CD14-positive monocyte (primary cell): ENCODE measurements around the gene FBXO15. TPM values are rescaled to one million over a fixed set of nuclear protein-coding genes. Genes with fewer than 3 reads are reported as not detected.

Experiments
- DNase-seq, 3 donors: peaks; one replicate each; pipeline ENCODE4 v3.0.0-alpha.2; 2011 to 2022
- H2AFZ ChIP-seq: 2 replicates; pipeline ENCODE4 v1.6.0; 2012; ENCODE audit warnings: mild to moderate bottlenecking, low read depth, low read length, inconsistent platforms; ENCODE audit not compliant: insufficient read depth, poor library complexity, severe bottlenecking
- H3K27ac ChIP-seq, 2 donors: 1 replicate in 1 of 2; 2 replicates in 1 of 2; pipeline ENCODE4 v1.5.1; 2012 to 2013; ENCODE audit warnings: low read length in 2 of 2, control low read depth in 1 of 2, inconsistent platforms in 1 of 2, low read depth in 1 of 2, mild to moderate bottlenecking in 1 of 2
- H3K27me3 ChIP-seq, 2 donors: one replicate each; pipeline versions ENCODE4 v1.6.0 to v1.6.1; 2011 to 2013; ENCODE audit warnings: low read length in 2 of 2; ENCODE audit not compliant: control insufficient read depth in 2 of 2, insufficient read depth in 2 of 2
- H3K36me3 ChIP-seq, 2 donors: replicated peaks in 1 of 2; 1 replicate in 1 of 2; 2 replicates in 1 of 2; pipeline versions ENCODE4 v1.5.1 to v1.6.1; 2012 to 2013; ENCODE audit warnings: low read length in 2 of 2, control low read depth in 1 of 2, inconsistent platforms in 1 of 2, mild to moderate bottlenecking in 1 of 2; ENCODE audit not compliant: insufficient read depth in 2 of 2, control insufficient read depth in 1 of 2
- H3K4me1 ChIP-seq, 2 donors: 1 replicate in 1 of 2; 2 replicates in 1 of 2; pipeline versions ENCODE4 v1.5.1 to v1.6.1; 2012 to 2013; ENCODE audit warnings: low read length in 2 of 2, control low read depth in 1 of 2, inconsistent platforms in 1 of 2, mild to moderate bottlenecking in 1 of 2, moderate library complexity in 1 of 2; ENCODE audit not compliant: insufficient read depth in 2 of 2, control insufficient read depth in 1 of 2
- H3K4me2 ChIP-seq: replicated peaks from 2 replicates; pipeline ENCODE3; 2012; ENCODE audit warnings: low read length, moderate library complexity, mild to moderate bottlenecking; ENCODE audit not compliant: poor library complexity, severe bottlenecking; ENCODE audit errors: extremely low read depth
- H3K4me3 ChIP-seq, 3 experiments: fragments of 200-600 bp in 1 of 3; sonication (generic) in 1 of 3; replicated peaks in 1 of 3; 1 replicate in 2 of 3; 2 replicates in 1 of 3; pipeline ENCODE4 v1.5.1; 2011 to 2013; ENCODE audit warnings: low read length in 3 of 3, mild to moderate bottlenecking in 3 of 3, control low read depth in 2 of 3, low read depth in 2 of 3, inconsistent platforms in 1 of 3, moderate library complexity in 1 of 3
- H3K79me2 ChIP-seq: 2 replicates; pipeline ENCODE4 v1.6.0; 2012; ENCODE audit warnings: mild to moderate bottlenecking, control low read depth, inconsistent platforms, low read length, moderate library complexity; ENCODE audit not compliant: insufficient read depth
- H3K9ac ChIP-seq: 2 replicates; pipeline ENCODE4 v1.6.0; 2017; ENCODE audit warnings: low read length, mild to moderate bottlenecking; ENCODE audit not compliant: insufficient read depth, poor library complexity, severe bottlenecking
- H3K9me3 ChIP-seq, 2 donors: replicated peaks in 1 of 2; 1 replicate in 1 of 2; 2 replicates in 1 of 2; pipeline versions ENCODE4 v1.5.1 to v1.6.1; 2012 to 2013; ENCODE audit warnings: low read length in 2 of 2, control low read depth in 1 of 2; ENCODE audit not compliant: control insufficient read depth in 1 of 2, insufficient read depth in 1 of 2
- H4K20me1 ChIP-seq: 2 replicates; pipeline ENCODE4 v1.6.0; 2012; ENCODE audit warnings: mild to moderate bottlenecking, low read length, control low read depth, moderate library complexity; ENCODE audit not compliant: insufficient read depth
- H3K27ac Mint-ChIP-seq, 7 donors: one replicate each; pipeline ENCODE4 v1.8.0; 2020; ENCODE audit warnings: mild to moderate bottlenecking in 7 of 7, mixed read lengths in 7 of 7, moderate library complexity in 6 of 7, inconsistent platforms in 2 of 7
- H3K27me3 Mint-ChIP-seq, 3 donors: one replicate each; pipeline ENCODE4 v1.8.0; 2021 to 2022; ENCODE audit warnings: low read depth in 3 of 3, mild to moderate bottlenecking in 3 of 3, mixed read lengths in 3 of 3, moderate library complexity in 3 of 3, inconsistent platforms in 1 of 3
- H3K36me3 Mint-ChIP-seq, 2 donors: one replicate each; pipeline ENCODE4 v1.8.0; 2020; ENCODE audit warnings: mixed read lengths in 2 of 2, inconsistent platforms in 1 of 2, mild to moderate bottlenecking in 1 of 2
- H3K4me1 Mint-ChIP-seq: one replicate; pipeline ENCODE4 v1.8.0; 2020; ENCODE audit warnings: mild to moderate bottlenecking, mixed read lengths
- H3K4me3 Mint-ChIP-seq, 2 donors: one replicate each; pipeline ENCODE4 v1.8.0; 2020; ENCODE audit warnings: mild to moderate bottlenecking in 2 of 2, mixed read lengths in 2 of 2, moderate library complexity in 1 of 2
- H3K9me3 Mint-ChIP-seq, 7 donors: one replicate each; pipeline ENCODE4 v1.8.0; 2020 to 2022; ENCODE audit warnings: mixed read lengths in 7 of 7, mild to moderate bottlenecking in 6 of 7, moderate library complexity in 6 of 7, inconsistent platforms in 2 of 7
- WGBS: methylation state at CpG from one replicate; pipeline ENCODE4 v1.1.5; 2013; ENCODE audit warnings: missing lambda C conversion rate; ENCODE audit not compliant: insufficient coverage; 5-methylcytosine and 5-hydroxymethylcytosine counted together
- intact Hi-C, 2 donors: fragments of 100-400 bp; cut with micrococcal nuclease; formaldehyde crosslinking; loops; one replicate each; pipeline versions ENCODE4 v1.15.0 to v1.15.1; 2023
- polyA plus RNA-seq, 3 donors: library from polyadenylated mRNA; depleted of rRNA in 1 of 3; unstranded in 2 of 3; stranded (reverse) in 1 of 3; fragments of 300-500 nt in 2 of 3; fragments of >200 nt in 1 of 3; fragmentation: Illumina TruSeq in 2 of 3; gene quantifications; 1 replicate in 2 of 3; 2 replicates in 1 of 3; pipeline ENCODE4 v1.2.3, GENCODE V29; 2012 to 2021
- TF ChIP-seq, protein P1 (sequence below): fragments of 200-600 bp; IDR thresholded peaks from one replicate; pipeline ENCODE4 v1.8.0; 2022; ENCODE audit warnings: antibody characterized with exemption, mild to moderate bottlenecking

The FBXO15 gene
- polyA plus RNA-seq, 3 donors: not detected

GRCh38 chr18:74178884-74179283 is 31.2 kb upstream of the FBXO15 start:
- no peaks in the 10 kb centered on the region for H3K4me1 ChIP-seq
- H3K79me2 ChIP-seq: no peaks in the 10 kb centered on the region
- H3K4me2 ChIP-seq: no peak overlapping the region
- H3K4me3 ChIP-seq: no peak overlapping the region
- no peak overlapping the region for H2AFZ ChIP-seq
- H3K27ac ChIP-seq: no peak overlapping the region
- DNase-seq: no peak
- peaks cover 2% of the 10 kb centered on the region for H3K4me1 Mint-ChIP-seq
- no CpG with 5 or more reads among the region's 1 CpG for WGBS
- no peaks in the 10 kb centered on the region for H3K36me3 ChIP-seq
- intact Hi-C loops: no loop called here
- no peak overlapping the region for H3K27ac Mint-ChIP-seq
- H3K9me3 ChIP-seq: no peaks in the 10 kb centered on the region
- no peaks in the 10 kb centered on the region for H4K20me1 ChIP-seq
- no peak overlapping the region for H3K9ac ChIP-seq
- peaks cover 0 to 3% (median 1%) of the 10 kb centered on the region in 7 donors for H3K9me3 Mint-ChIP-seq
- no peak overlapping the region for H3K4me3 Mint-ChIP-seq
- TF ChIP-seq, protein P1, sequence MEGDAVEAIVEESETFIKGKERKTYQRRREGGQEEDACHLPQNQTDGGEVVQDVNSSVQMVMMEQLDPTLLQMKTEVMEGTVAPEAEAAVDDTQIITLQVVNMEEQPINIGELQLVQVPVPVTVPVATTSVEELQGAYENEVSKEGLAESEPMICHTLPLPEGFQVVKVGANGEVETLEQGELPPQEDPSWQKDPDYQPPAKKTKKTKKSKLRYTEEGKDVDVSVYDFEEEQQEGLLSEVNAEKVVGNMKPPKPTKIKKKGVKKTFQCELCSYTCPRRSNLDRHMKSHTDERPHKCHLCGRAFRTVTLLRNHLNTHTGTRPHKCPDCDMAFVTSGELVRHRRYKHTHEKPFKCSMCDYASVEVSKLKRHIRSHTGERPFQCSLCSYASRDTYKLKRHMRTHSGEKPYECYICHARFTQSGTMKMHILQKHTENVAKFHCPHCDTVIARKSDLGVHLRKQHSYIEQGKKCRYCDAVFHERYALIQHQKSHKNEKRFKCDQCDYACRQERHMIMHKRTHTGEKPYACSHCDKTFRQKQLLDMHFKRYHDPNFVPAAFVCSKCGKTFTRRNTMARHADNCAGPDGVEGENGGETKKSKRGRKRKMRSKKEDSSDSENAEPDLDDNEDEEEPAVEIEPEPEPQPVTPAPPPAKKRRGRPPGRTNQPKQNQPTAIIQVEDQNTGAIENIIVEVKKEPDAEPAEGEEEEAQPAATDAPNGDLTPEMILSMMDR: no peak
- H3K27me3 Mint-ChIP-seq: peaks cover 6 to 13% (median 11%) of the 10 kb centered on the region in 3 donors
- no peaks in the 10 kb centered on the region for H3K36me3 Mint-ChIP-seq
- H3K27me3 ChIP-seq: peaks cover 0 to 1% of the 10 kb centered on the region in 2 donors

DNA sequence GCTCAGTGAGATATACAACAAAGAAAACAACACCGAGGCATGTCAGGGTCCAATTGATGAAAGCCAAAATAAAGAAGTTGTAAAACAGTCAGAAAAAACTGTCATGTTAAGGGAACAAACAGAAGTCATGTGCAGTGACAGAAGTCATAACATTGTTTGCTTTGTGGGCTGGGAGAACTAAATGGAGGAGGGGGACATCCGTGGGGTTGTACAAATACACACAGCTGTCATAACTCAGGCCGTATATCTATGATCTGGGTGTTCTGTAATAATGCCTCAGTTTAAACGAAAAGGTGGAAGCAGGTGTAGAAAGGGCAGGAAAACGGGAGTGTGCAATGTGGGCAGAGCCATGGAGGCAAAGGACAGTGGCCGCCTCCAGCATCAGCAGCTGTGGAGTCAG is 28.0 kb upstream of the FBXO15 start:
- no peak overlapping the region for H3K4me3 ChIP-seq
- no peak overlapping the region for H2AFZ ChIP-seq
- H3K27ac ChIP-seq: no peak overlapping the region
- TF ChIP-seq, protein P1: no peak
- H3K27me3 ChIP-seq: no peaks in the 10 kb centered on the region
- Mint-ChIP-seq H3K27me3 (peaks cover 12 to 19% (median 18%) of the 10 kb centered on the region in 3 donors), H3K4me1 (peaks cover 5% of the 10 kb centered on the region), H3K9me3 (peaks cover 0 to 3% (median 1%) of the 10 kb centered on the region in 7 donors), H3K4me3 (no peak overlapping the region), H3K27ac (no peak overlapping the region), H3K36me3 (no peaks in the 10 kb centered on the region)
- no peak overlapping the region for H3K4me2 ChIP-seq
- intact Hi-C loops: no loop called here
- no peaks in the 10 kb centered on the region for H3K4me1 ChIP-seq
- no peaks in the 10 kb centered on the region for H3K9me3 ChIP-seq
- no peaks in the 10 kb centered on the region for H3K79me2 ChIP-seq
- 50% methylated on average over 3 of the region's 6 CpGs for WGBS
- H3K36me3 ChIP-seq: no peaks in the 10 kb centered on the region
- no peak overlapping the region for H3K9ac ChIP-seq
- no peaks in the 10 kb centered on the region for H4K20me1 ChIP-seq
- no peak for DNase-seq
